HG03095 (cell line): ENCODE results near the gene TM4SF4.

ENCODE experiments used
- ATAC-seq: cut with Tn5 transposase; IDR thresholded peaks from one replicate; pipeline ENCODE4 v1.9.1; 2021; ENCODE audit warnings: moderate library complexity; ENCODE audit not compliant: unreplicated experiment

TM4SF4 gene

DNA sequence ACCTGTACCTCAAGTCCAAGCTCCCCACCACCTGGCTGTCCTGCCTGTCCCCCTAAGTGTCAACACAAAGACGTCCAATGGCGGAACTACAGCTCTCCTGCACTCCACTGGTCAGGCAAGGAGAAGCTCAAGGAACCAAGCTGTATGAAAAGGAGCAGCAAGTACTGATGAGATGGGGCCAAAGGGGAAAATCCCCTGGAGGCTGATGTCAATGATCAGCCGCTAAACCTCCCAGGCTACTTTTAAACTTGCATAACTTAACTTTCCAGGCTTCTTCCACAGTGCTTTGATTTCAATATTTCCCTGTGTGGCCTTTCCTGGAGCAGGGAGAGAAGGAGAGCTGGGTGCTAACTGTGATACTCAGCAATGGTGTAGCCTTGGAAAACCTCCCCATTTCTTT, 35.0 kb downstream of the TM4SF4 start:
- no peak for ATAC-seq

GRCh38 chr3:149510480-149510879, 36.0 kb downstream of the TM4SF4 start:
- no peak for ATAC-seq

DNA sequence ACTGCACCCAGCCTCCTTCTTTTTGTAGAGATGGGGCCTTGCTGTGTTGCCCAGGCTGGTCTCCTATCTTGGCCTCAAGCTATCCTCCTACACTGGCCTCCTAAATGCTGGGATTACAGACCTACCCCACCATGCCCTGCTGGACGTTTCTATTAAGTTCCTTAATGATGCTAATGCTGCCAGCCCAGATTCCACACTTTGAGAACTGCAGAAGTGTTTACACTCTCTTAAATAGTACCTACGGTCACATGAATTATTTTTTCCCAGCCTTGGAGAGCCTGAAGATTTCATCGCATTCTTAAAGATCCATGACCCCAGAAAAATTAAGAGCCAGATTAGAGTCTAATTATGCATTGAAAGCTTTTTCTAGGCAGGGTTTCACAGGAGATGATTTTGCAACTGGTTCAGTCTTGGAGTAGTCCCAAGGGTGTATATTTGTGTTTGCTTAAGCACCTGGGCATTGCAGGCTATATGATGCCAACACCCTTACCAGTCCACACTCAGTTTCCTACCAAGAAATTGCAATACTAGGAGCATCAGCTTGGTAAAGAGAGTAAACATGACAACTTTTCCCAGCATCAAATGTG, 36.6 kb downstream of the TM4SF4 start:
- no peak for ATAC-seq

DNA sequence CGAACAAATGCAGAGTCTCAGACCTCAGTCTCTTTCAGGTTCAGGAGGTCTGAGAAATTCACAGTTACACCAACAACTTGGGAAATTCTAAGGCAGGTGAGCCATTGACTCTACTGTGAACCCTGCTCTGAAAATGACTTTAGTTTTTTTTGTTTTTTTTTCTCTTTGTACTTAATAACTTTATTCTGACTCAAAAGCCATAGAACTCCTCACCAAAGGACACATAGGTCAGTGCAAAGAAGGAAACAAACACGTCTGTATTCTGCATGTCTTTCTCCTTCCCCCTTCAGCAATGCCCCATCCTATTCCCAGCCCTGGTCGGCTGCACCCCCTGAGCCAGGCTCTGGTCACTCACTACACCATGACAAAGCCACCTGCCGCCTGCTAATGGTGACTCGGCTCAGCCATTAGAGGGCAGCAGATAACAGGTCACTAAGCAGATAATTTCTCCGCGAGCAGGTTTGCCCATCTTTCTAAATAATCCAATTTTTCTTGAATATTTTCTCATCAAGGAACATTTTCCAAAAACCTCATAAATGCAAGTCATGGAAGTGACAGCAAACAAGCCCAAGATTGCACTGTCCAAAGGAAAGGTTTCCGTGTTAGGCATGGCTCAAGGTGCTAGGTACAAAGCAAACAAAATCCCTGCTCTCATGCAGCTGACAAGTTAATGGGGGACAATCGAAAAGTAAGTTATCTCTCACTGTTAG, 37.7 kb downstream of the TM4SF4 start:
- ATAC-seq = peak; percentile 85

GRCh38 chr3:149514471-149514870, 40.0 kb downstream of the TM4SF4 start:
- ATAC-seq = no peak

DNA sequence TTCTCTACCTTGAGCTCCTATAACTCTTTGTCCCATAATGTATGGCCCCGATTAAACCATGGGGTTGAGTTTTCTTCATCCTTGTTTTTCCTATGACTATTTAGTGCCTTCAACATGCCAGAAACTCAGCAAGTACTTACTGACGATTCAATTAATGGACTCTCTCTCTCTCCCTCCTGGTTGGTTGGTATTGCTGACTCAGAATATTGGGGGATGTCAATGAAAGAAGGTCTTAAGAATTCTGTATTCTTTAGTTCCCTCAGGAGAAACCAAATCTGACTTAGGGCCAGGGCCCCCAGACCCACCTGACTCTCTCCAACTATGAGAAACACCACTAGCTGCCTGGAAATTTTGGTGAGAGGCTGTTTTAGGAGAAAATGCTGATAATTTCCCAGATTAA, 40.8 kb downstream of the TM4SF4 start:
- ATAC-seq = no peak

DNA sequence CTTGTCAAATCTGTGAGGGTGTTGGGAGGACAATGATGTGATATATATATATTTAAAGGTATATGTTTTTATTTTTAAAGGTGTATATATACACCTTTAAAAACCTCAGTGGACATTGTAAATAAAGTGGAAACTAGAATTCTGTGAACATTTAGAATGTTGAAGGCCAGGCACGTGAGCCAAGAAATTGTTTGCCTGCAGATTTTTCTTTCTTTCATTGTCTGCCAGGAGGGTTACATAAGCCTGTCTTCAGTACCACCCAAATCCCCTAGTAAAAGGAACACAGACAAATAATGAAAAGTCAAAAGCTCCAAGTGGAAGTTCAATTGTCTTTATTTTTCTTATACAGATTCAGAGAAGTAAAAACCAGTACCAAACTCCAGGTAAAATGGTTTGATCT, 42.4 kb downstream of the TM4SF4 start:
- no peak for ATAC-seq

DNA sequence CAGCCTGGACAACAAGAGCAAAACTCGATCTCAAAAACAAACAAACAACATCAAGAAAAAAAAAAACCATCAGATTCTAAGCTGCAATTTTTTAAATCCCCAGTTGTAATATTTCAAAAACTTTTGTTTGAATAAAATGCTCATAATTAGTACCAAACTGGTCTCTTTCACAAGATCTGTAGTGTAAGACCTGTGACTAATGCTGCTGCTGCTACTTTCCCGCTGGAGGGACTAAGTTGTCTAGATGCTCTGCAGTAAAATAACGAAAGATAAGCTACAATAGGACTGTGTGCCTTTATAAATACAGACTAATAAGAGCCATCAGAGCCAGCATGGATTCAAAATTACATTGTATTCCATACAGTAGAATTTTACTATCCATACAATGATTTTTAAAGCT, 45.4 kb downstream of the TM4SF4 start:
- no peak for ATAC-seq

DNA sequence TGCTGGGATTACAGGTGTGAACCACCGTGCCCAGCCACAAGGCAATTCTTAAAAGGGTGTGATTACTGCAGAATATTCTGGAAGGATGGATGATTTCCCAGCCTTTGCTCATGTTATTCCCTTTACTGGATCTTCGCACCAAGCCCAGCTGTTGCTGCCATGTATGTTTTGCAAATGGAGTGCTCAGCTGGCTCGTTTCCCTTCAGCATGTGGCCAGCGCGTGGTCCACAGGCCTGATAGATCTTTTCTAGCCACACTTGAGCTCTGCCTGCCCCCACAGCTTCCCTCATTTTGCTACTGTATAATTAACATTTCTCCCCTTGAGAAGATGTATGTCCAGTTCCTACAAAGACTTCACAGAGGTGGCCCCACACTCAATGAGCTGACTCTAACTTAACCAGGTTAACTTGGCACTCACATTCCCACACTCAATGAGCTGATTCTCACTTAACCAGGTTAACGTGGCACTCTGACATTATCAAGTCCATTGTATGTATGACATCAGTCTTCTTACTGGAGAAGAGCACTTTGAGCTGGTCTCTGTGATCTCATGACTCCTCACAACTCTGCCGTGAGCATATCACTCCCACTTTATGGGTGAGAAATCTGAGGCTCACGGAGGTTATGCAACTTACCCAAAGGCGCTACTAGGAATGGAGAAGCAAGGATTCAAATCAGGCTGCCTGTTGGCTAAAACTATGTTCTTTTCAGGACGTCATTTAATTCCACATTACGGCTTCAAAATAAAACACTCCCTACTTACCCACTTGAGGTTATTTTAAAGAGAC, 49.2 kb downstream of the TM4SF4 start:
- ATAC-seq = no peak

- ATAC-seq = no peak
Observed at GRCh38 chr3:149527531-149528339, 53.2 kb downstream of the TM4SF4 start.

- no peak for ATAC-seq
Observed at GRCh38 chr3:149528340-149528650, 53.8 kb downstream of the TM4SF4 start.

DNA sequence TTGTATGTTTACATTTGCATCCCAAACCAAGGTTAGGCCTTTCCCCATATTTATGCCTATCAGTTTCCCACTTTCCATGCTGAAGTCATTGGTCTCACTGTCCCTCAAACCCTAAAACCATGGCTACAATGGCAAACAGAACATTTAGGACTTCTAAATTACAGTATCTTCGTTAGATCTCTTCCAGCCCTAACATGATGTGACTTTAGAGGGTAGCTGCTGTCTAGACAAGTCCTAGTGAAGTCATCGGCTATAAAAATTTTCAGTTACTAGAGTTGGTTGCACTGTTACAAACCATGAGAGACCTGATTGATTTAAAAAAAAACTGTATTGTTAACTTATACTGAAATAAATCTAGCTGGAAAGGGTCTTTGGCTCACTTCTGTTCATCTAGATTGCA, 54.6 kb downstream of the TM4SF4 start:
- ATAC-seq = no peak

DNA sequence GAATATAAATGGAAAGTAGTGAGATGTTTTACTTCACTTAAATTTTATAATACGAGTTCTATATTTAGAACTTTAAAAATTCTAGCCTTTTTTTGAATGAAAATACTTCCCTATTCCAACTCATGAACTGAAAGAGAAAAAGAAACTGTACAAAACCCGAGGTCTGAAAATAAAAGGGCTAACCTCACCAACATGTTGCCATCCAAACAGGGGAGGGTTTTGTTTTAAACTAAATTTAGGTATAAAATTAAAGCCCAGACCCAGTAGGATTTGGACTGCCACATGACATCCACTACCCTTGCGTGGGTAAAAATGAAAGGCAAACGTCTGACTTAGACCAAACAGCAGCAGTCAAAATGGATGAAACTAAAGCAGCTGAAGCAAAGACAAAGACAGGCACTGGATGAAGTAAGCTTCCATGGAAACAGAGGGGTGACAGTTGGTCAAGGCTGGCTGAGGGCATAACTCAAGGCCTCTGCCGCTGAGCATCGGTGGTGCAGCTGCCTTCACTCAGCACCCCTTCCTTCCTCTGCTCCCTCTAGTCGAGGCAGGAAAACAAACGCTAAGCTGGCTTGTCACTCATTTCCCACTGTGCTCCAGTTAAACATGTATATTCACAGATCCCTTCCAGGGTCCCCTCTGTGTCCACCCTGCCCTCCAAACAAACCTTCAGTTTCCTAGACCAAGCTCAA, 58.1 kb downstream of the TM4SF4 start:
- ATAC-seq = peak; percentile 43

GRCh38 chr3:149534082-149534481, 59.6 kb downstream of the TM4SF4 start:
- no peak for ATAC-seq

DNA sequence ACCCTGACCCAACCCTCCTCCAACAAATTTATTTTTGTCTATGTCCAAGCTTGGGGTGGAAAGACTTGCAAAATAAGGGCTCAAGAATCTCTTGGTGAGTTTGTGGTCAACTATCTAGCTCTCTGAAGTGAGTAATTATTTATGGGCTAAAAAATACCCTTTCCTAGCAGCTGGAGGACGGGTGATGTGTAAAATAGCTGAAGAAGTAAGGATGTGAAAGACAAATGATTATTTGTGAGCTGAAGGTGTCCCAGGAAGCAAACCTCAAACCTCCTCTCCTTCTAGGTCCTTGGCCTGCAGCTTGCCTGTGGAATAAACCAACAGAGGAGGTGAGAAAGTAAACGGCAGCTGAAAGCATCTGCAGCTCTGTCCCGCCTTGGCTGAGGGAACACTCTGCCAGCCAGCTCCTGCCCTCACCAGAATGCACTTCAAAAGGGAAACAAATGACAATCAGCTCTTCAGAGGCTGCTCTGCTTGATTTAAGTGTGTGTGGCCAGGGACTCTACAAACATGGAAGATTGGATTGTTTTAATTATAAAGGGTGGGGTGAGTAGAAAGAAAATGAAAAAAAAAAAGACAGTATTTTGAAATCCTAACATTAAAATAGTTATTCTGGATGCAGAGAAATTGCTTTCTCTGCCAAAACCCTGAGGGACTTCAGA, 60.3 kb downstream of the TM4SF4 start:
- ATAC-seq = no peak

DNA sequence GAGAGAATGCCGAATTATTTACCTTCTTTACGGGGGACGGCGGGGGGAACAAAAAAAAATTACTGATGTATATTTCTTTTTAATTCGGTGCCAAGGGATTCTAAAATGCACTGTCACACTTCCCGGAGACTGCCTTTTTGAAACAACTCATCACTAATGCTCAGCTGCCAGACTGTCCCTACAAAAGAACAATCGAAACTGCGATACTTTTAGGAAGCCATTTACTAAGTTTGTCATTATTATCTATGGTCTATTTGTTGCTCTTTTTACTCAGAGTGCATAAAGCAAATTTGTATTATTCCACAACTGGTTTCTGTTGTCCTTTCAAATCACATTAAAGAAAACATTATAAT, 60.8 kb downstream of the TM4SF4 start:
- ATAC-seq = no peak

DNA sequence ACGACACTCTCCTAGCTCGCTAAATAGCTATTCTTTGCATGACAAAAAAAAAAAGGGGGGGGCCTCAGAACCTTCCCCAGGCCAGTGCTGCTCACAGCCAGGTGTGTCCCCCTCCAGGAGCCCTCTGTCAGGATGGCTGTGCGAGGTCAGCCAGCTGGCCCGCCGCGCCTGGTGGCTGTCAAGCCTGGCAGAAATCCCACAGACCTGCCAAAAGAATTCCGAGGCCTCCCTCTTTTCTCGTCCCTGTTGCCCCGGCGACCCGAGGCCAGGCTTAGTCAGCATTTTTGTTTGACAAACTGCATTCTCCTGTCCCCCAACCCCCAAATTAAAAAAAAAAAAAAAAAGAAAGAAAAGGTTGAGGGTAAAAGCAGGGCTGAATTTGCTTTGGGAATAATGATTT, 61.9 kb downstream of the TM4SF4 start:
- no peak for ATAC-seq

- no peak for ATAC-seq
Observed at GRCh38 chr3:149538371-149538770, 63.9 kb downstream of the TM4SF4 start.

DNA sequence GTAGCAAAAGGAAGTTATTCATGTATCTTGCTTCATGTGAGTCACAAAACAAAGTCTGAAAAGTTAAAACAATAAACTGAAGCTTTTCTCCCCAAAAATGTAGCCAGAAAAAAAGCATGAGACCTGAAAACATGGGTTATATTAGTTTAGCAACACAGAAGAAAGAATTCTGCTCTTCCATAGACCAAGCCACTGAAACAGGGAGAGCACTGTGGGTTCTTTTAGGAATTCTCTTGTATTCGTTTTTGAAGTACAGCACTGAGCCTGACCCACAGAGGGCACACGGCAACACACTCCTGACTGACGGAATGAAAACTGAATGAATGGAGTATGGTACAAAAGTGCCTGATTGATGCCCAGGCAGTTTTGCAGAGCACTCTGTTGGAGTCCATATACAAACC, 66.6 kb downstream of the TM4SF4 start:
- ATAC-seq = no peak
